Psoas muscle (tissue), 8 donors: ENCODE results near the gene LIMA1. TPM values are rescaled to one million over a fixed set of nuclear protein-coding genes. Genes with fewer than 3 reads are reported as not detected.

Experiments used
- ATAC-seq, 4 donors: fragments of 200-7000 bp; cut with Tn5 transposase; one replicate each; pipeline ENCODE4 v1.9.1; 2020; ENCODE audit warnings: moderate library complexity in 3 of 4, mild to moderate bottlenecking in 2 of 4
- DNase-seq, 2 donors: peaks; one replicate each; pipeline ENCODE4 v3.0.0-alpha.2; 2020
- H3K27ac ChIP-seq: fragments of 200-600 bp; one replicate; pipeline ENCODE4 v1.8.0; 2022
- H3K27me3 ChIP-seq, 3 donors: fragments of 200-600 bp in 1 of 3; one replicate each; pipeline versions ENCODE4 v1.6.1 to v1.8.0; 2013 to 2022; ENCODE audit warnings: low read length in 2 of 3, mild to moderate bottlenecking in 2 of 3, moderate library complexity in 1 of 3; ENCODE audit not compliant: insufficient read depth in 3 of 3
- H3K36me3 ChIP-seq, 2 donors: fragments of 200-600 bp in 1 of 2; one replicate each; pipeline versions ENCODE4 v1.6.1 to v1.8.0; 2013 to 2022; ENCODE audit warnings: low read depth in 1 of 2, mild to moderate bottlenecking in 1 of 2, moderate library complexity in 1 of 2; ENCODE audit not compliant: insufficient read depth in 1 of 2
- H3K4me1 ChIP-seq: fragments of 200-600 bp; one replicate; pipeline ENCODE4 v1.8.0; 2022
- H3K4me3 ChIP-seq: fragments of 200-600 bp; one replicate; pipeline ENCODE4 v1.8.0; 2022; ENCODE audit warnings: mild to moderate bottlenecking
- H3K9me3 ChIP-seq: fragments of 200-600 bp; one replicate; pipeline ENCODE4 v1.8.0; 2022
- WGBS, 3 donors: extraction: QIAGEN DNeasy Blood & Tissue Kit; methylation state at CpG; one replicate each; pipeline versions ENCODE4 v1.1.6 to v1.1.7; 2013; 5-methylcytosine and 5-hydroxymethylcytosine counted together
- intact Hi-C, 2 donors: fragments of 100-400 bp; cut with DNase I; formaldehyde crosslinking; loops; one replicate each; pipeline versions ENCODE4 v1.11.0 to v1.14.2; 2022
- polyA plus RNA-seq, 3 donors: library from polyadenylated mRNA; stranded (reverse); fragments of 200-250 nt; gene quantifications; one replicate each; pipeline ENCODE4 v1.2.3, GENCODE V29; 2013
- total RNA-seq, 4 donors: library from RNA; stranded (reverse); fragmentation: NEBNext Ultra II Directional in 2 of 4; extraction: Animal tissue kit (Norgen Biotek cat#: 25700) in 2 of 4; gene quantifications; one replicate each; pipeline versions ENCODE4 v1.2.1 to v1.2.4, GENCODE V29; 2021 to 2023
- TF ChIP-seq, protein P1 (sequence below): fragments of 200-600 bp; IDR thresholded peaks from one replicate; pipeline ENCODE4 v1.8.0; 2022; ENCODE audit warnings: antibody characterized with exemption
- donor health status: healthy with polysubstance abuse.
- donor health status: DM: no; HTN: no; CAD: no; lungs with moderate emphysema.
- donor health status: Bipolar disorder and iron deficiency.
- donor health status: healthy.
- donor health status: DM: yes; HTN: yes; CAD: no.
- donor health status: DM: no; HTN: no; CAD: no.
- donor health status: DM: no; HTN: no; CAD: no.
- donor health status: DM: yes; HTN: yes; CAD: no.

Gene LIMA1
- total and polyA plus RNA-seq, 7 donors = 5.6 to 25.3 (median 9.0) TPM

DNA sequence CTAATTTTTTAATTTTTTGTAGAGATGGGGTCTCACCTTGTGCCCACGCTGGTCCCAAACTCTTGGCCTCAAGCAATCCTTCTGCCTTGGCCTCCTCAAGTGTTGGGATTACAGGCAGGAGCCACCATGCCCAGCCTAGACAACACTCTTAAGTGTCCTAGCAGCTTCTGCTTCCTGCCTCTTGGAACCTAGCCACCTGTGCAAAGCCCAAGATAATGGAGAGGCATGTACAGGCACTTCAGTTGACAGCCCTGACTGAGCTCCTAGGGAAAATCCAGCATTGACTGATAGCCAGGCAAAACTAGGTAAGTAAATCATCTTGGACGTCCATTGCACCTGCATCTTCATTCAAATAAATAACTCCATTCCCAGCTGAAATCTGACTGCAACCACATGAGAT is 155.8 kb downstream of the LIMA1 start:
- ATAC-seq = no peak
- no peak overlapping the region for H3K27ac ChIP-seq
- no peaks in the 10 kb centered on the region for H3K9me3 ChIP-seq
- TF ChIP-seq, protein P1, sequence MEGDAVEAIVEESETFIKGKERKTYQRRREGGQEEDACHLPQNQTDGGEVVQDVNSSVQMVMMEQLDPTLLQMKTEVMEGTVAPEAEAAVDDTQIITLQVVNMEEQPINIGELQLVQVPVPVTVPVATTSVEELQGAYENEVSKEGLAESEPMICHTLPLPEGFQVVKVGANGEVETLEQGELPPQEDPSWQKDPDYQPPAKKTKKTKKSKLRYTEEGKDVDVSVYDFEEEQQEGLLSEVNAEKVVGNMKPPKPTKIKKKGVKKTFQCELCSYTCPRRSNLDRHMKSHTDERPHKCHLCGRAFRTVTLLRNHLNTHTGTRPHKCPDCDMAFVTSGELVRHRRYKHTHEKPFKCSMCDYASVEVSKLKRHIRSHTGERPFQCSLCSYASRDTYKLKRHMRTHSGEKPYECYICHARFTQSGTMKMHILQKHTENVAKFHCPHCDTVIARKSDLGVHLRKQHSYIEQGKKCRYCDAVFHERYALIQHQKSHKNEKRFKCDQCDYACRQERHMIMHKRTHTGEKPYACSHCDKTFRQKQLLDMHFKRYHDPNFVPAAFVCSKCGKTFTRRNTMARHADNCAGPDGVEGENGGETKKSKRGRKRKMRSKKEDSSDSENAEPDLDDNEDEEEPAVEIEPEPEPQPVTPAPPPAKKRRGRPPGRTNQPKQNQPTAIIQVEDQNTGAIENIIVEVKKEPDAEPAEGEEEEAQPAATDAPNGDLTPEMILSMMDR = no peak
- WGBS, 3 donors = 74 to 89% (median 78%) methylated on average over 2 of the region's 2 CpGs
- H3K27me3 ChIP-seq = no peaks in the 10 kb centered on the region
- DNase-seq = no peak
- H3K36me3 ChIP-seq = peaks cover 0 to 80% of the 10 kb centered on the region in 2 donors
- no peak overlapping the region for H3K4me3 ChIP-seq
- H3K4me1 ChIP-seq = no peaks in the 10 kb centered on the region
- intact Hi-C loops = loop anchor here in 1 of 2 donors (5.0 kb wide), 1 partner anchor 50 kb away; no protein-coding TSS in a partner anchor

Other genes with a start within 250 kb of the LIMA1 start
- gene ASIC1, start 225.9 kb downstream of the LIMA1 start, total RNA-seq = under 1 TPM; 0.32 to 0.82 (median 0.60) TPM
- gene ASIC1, start 225.9 kb downstream of the LIMA1 start, polyA plus RNA-seq = under 1 TPM; 0.20 to 0.29 (median 0.25) TPM
- gene SMARCD1, start 198.2 kb downstream of the LIMA1 start, total RNA-seq = 10 to 100 TPM; 14.2 to 21.1 (median 17.9) TPM
- gene SMARCD1, start 198.2 kb downstream of the LIMA1 start, polyA plus RNA-seq = 10 to 100 TPM; 11.7 to 20.4 (median 12.3) TPM
- gene GPD1, start 179.5 kb downstream of the LIMA1 start, total RNA-seq = 100 to 1,000 TPM in 3 of 4 donors, 10 to 100 TPM in 1; 92.0 to 221 (median 148) TPM
- 100 to 1,000 TPM in 1 of 3 donors, 10 to 100 TPM in 2; 17.4 to 120 (median 66.0) TPM for gene GPD1, start 179.5 kb downstream of the LIMA1 start, polyA plus RNA-seq
- 100 to 1,000 TPM; 101 to 141 (median 115) TPM for gene COX14, start 171.3 kb downstream of the LIMA1 start, total RNA-seq
- 100 to 1,000 TPM; 132 to 173 (median 132) TPM for gene COX14, start 171.3 kb downstream of the LIMA1 start, polyA plus RNA-seq
- 10 to 100 TPM in 1 of 4 donors, 1 to 10 TPM in 3; 5.2 to 10.7 (median 6.6) TPM for gene CERS5, start 116.2 kb downstream of the LIMA1 start, total RNA-seq
- gene CERS5, start 116.2 kb downstream of the LIMA1 start, polyA plus RNA-seq = 1 to 10 TPM; 7.2 to 8.2 (median 7.5) TPM
- gene FAM186A, start 113.1 kb upstream of the LIMA1 start, total RNA-seq = not detected
- not detected for gene FAM186A, start 113.1 kb upstream of the LIMA1 start, polyA plus RNA-seq
- 10 to 100 TPM; 59.1 to 89.5 (median 77.4) TPM for gene LARP4, start 117.4 kb upstream of the LIMA1 start, total RNA-seq
- gene LARP4, start 117.4 kb upstream of the LIMA1 start, polyA plus RNA-seq = 10 to 100 TPM; 21.2 to 86.6 (median 28.5) TPM
- gene DIP2B, start 221.5 kb upstream of the LIMA1 start, total RNA-seq = 10 to 100 TPM in 1 of 4 donors, 1 to 10 TPM in 3; 8.6 to 10.7 (median 9.4) TPM
- 1 to 10 TPM; 2.2 to 7.1 (median 4.5) TPM for gene DIP2B, start 221.5 kb upstream of the LIMA1 start, polyA plus RNA-seq